Gastroesophageal sphincter (tissue), 3 donors: ENCODE data around the gene LGALS3BP.

ENCODE experiments used
- EP300 ChIP-seq: sonication (generic); formaldehyde crosslinking; IDR thresholded peaks from one replicate; pipeline ENCODE4 v1.6.1; 2017; ENCODE audit warnings: antibody characterized with exemption, mild to moderate bottlenecking
- POLR2AphosphoS5 ChIP-seq: sonication (generic); formaldehyde crosslinking; IDR thresholded peaks from one replicate; pipeline ENCODE4 v1.6.1; 2017; ENCODE audit warnings: antibody characterized with exemption
- TF ChIP-seq, protein P1 (sequence below), 4 experiments: fragments of 200-600 bp in 2 of 4; fragments of 450-650 bp in 2 of 4; sonication (generic) in 1 of 4; IDR thresholded peaks; one replicate each; pipeline ENCODE4 v1.5.1; 2017 to 2019; ENCODE audit warnings: antibody characterized with exemption in 4 of 4, mild to moderate bottlenecking in 2 of 4, moderate library complexity in 2 of 4

DNA sequence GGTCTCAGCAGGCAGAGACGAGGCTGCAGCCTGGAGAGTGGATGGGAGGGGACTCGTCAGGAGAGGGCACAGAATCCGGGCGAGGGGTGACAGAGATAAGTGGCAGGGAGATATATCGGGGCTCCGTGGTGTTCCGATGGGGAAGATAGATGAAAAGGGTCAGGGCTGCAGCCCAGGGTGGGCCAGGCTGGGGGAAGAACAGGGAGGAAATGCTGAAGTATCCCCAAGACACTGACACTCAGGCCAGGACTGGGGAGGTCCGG lies 2.1 kb downstream of the LGALS3BP start:
- TF ChIP-seq, protein P1, sequence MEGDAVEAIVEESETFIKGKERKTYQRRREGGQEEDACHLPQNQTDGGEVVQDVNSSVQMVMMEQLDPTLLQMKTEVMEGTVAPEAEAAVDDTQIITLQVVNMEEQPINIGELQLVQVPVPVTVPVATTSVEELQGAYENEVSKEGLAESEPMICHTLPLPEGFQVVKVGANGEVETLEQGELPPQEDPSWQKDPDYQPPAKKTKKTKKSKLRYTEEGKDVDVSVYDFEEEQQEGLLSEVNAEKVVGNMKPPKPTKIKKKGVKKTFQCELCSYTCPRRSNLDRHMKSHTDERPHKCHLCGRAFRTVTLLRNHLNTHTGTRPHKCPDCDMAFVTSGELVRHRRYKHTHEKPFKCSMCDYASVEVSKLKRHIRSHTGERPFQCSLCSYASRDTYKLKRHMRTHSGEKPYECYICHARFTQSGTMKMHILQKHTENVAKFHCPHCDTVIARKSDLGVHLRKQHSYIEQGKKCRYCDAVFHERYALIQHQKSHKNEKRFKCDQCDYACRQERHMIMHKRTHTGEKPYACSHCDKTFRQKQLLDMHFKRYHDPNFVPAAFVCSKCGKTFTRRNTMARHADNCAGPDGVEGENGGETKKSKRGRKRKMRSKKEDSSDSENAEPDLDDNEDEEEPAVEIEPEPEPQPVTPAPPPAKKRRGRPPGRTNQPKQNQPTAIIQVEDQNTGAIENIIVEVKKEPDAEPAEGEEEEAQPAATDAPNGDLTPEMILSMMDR (IDR thresholded peaks at IDR 0.05): no peak
- no peak for TF ChIP-seq EP300
- TF ChIP-seq POLR2AphosphoS5: no peak
